GM18508 (cell line): ENCODE data around the gene SPC24.
"Not testable (repeated sequence)": the region's sequence is repeated elsewhere in the genome, so short reads cannot be mapped to it uniquely, and the experiment has no call there.

Experiments used
- ATAC-seq: cut with Tn5 transposase; IDR thresholded peaks from one replicate; pipeline ENCODE4 v1.9.1; 2021; ENCODE audit warnings: moderate number of reproducible peaks; ENCODE audit not compliant: insufficient read depth, unreplicated experiment

SPC24 gene

DNA sequence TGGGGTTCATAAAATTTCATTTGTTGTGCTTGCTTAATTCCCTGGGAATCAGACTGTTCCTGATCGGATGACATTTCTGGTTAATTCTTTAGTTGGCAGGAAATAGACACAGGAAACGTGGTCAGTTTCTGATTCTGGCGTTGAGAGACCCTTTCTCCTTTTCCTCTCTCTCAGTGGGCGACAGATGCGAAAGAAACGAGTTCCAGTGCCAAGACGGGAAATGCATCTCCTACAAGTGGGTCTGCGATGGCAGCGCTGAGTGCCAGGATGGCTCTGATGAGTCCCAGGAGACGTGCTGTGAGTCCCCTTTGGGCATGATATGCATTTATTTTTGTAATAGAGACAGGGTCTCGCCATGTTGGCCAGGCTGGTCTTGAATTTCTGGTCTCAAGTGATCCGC, 55.5 kb downstream of the SPC24 start:
- no peak for ATAC-seq

DNA sequence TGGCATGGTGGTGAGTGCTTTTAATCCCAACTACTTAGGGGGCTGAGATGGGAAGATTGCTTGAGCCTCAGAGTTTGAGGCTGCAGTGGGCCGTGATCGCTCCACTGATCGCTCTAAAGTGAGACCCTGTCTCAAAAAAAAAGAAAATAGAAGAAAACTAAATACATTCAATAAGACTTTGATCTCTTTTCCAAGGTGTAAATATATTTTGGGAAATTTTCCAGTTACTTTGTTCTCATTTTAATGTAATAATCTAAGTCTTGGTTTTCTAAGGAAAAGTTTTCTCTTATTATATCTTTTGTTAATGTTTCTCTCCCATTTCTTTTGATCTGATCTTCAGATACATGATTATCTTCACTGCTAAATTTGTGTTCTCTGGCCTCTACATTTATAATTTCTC, 56.7 kb downstream of the SPC24 start:
- no peak for ATAC-seq

DNA sequence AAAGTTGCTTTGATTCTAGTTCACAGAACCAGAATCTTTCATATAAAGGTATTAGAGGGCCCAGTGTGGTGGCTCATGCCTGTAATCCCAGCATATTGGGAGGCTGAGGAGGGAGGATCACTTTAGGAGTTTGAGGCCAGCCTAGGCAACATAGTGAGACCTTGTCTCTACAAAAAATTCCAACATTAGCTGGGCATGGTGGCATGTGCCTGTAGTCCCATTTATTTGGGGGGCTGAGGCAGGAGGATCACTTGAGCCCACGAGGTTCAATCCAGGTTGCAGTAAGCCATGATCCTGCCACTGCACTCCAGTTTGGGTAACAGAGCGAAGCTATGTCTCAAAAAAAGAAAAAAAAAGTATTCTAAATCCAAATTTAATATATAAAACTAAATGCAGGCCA, 57.3 kb downstream of the SPC24 start:
- ATAC-seq = no peak

DNA sequence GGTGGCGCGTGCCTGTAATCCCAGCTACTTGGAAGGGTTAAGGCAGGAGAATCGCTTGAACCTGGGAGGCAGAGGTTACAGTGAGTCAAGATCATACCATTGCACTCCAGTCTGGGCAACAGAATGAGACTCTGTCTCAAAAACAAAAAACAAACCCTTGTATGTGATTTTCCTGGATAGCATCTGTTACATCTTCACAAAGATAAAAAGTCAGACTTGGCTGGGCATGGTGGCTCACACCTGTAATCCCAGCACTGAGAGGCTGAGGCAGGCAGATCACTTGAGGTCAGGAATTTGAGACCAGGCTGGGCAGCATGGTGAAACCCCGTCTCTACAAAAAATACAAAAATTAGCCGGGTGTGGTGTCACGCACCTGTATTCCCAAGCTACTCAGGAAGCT, 58.2 kb downstream of the SPC24 start:
- not testable (repeated sequence) for ATAC-seq

DNA sequence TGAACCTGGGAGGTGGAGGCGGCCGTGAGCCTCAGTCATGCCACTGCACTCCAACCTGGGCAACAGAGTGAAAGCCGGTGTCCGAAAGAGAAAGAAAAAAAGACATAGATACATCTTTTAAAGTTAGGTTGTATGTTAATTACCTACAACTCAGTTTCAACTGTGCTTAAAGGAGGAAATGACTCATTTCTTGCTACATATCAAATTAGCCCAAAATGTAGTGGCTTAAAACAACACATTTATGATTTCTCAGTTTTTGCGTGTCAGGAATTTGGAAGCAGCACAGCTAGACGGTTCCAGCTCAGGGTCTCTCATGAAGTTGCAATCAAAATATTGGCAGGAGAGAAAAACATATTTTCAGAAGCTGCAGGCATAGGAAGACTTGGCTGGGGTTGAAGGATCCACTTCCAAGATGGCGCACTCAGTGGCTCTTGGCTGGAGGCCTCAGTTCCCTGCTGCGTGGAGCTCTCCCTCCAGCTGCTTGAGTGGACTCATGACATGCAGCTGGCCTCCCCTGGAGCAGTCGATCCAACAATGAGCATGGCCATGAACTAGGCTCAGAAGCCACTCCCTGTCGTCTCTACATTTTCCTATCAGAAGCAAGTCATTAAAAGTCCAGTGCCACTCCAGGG, 59.3 kb downstream of the SPC24 start:
- ATAC-seq = peak; percentile 35
